K562 (cell line): ENCODE measurements around the gene CHCHD6. TPM values are rescaled to one million over a fixed set of nuclear protein-coding genes. Genes with fewer than 3 reads are reported as not detected.

Experiments used
- CHD4 ChIP-seq: fragments of 200-600 bp; sonication (generic); IDR thresholded peaks from 3 replicates; pipeline ENCODE4 v1.6.1; 2012; ENCODE audit warnings: low read depth, mild to moderate bottlenecking, mixed read lengths, low read length, inconsistent platforms; ENCODE audit not compliant: insufficient read depth, insufficient replicate concordance, poor library complexity, severe bottlenecking
- COPS2 ChIP-seq: fragments of 450-650 bp; conservative IDR thresholded peaks from 2 replicates; pipeline ENCODE4 v1.6.1; 2016; ENCODE audit warnings: mild to moderate bottlenecking, moderate library complexity
- GATAD2A ChIP-seq: fragments of 450-650 bp; IDR thresholded peaks from 2 replicates; pipeline ENCODE4 v1.6.1; 2017
- JUN ChIP-seq, 2 experiments: sonication (generic) in 1 of 2; formaldehyde crosslinking in 1 of 2; IDR thresholded peaks; 2 replicates each; pipeline versions ENCODE4 v1.6.1 to v1.8.0; 2012 to 2022; ENCODE audit warnings: borderline replicate concordance in 2 of 2, mild to moderate bottlenecking in 2 of 2, improper control_type of control experiment in 1 of 2, low read depth in 1 of 2, low read length in 1 of 2, missing genetic modification reagents in 1 of 2
- KLF1 ChIP-seq: fragments of 450-650 bp; IDR thresholded peaks from 2 replicates; pipeline ENCODE4 v1.6.1; 2016; ENCODE audit warnings: missing genetic modification characterization, missing compliant biosample characterization
- LCOR ChIP-seq: sonication (generic); formaldehyde crosslinking; IDR thresholded peaks from 2 replicates; pipeline ENCODE4 v1.8.0; 2022; ENCODE audit warnings: mild to moderate bottlenecking, missing genetic modification reagents
- MCM5 ChIP-seq: fragments of 450-650 bp; IDR thresholded peaks from 2 replicates; pipeline ENCODE4 v1.6.1; 2016; ENCODE audit warnings: low read depth
- MXI1 ChIP-seq: IDR thresholded peaks from 2 replicates; pipeline ENCODE4 v1.6.1; 2011; ENCODE audit warnings: low read depth, mild to moderate bottlenecking, improper control_type of control experiment, low read length
- NR2C2 ChIP-seq, 2 experiments: fragments of 200-800 bp in 1 of 2; sonication (Bioruptor generic) in 1 of 2; sonication (generic) in 1 of 2; formaldehyde crosslinking in 1 of 2; IDR thresholded peaks; 2 replicates each; pipeline versions ENCODE4 v1.6.1 to v1.8.0; 2016 to 2022; ENCODE audit warnings: mild to moderate bottlenecking in 1 of 2, missing compliant biosample characterization in 1 of 2, missing genetic modification characterization in 1 of 2, missing genetic modification reagents in 1 of 2
- PHB ChIP-seq: fragments of 250-450 bp; sonication (Bioruptor Pico); IDR thresholded peaks from 2 replicates; pipeline ENCODE4 v1.5.0; 2021
- RBM25 ChIP-seq: fragments of 200-400 bp; formaldehyde crosslinking; IDR thresholded peaks from 2 replicates; pipeline ENCODE4 v1.6.1; 2018; ENCODE audit warnings: low read length, low read depth, moderate library complexity; ENCODE audit not compliant: severe bottlenecking
- RFX1 ChIP-seq: fragments of 450-650 bp; IDR thresholded peaks from 2 replicates; pipeline ENCODE4 v1.6.1; 2016; ENCODE audit warnings: mild to moderate bottlenecking, moderate library complexity
- TEAD2 ChIP-seq: fragments of 450-650 bp; IDR thresholded peaks from 2 replicates; pipeline ENCODE4 v1.6.1; 2016; ENCODE audit warnings: missing genetic modification characterization, control low read depth, missing compliant biosample characterization
- ZNF124 ChIP-seq: sonication (generic); formaldehyde crosslinking; IDR thresholded peaks from 2 replicates; pipeline ENCODE4 v1.8.1; 2022; ENCODE audit warnings: missing genetic modification reagents
- ZNF586 ChIP-seq: fragments of 450-650 bp; formaldehyde crosslinking; conservative IDR thresholded peaks from 2 replicates; pipeline ENCODE4 v1.4.0; 2020; ENCODE audit warnings: mild to moderate bottlenecking, moderate library complexity
- polyA plus RNA-seq, 8 experiments: library from polyadenylated mRNA; depleted of rRNA in 4 of 8; stranded (reverse) in 5 of 8; unstranded in 3 of 8; fragments of >200 nt; fragmentation: Nextera tagmentation in 2 of 8; fragmentation: Illumina TruSeq in 1 of 8; extraction: Ambion mirVana in 2 of 8; extraction: Trizol in 1 of 8; gene quantifications; 2 replicates each; pipeline versions ENCODE4 v1.2.1 to v1.2.3, GENCODE V29; 2011 to 2014; ENCODE audit warnings: inconsistent platforms in 1 of 8, missing spikeins in 1 of 8
- total RNA-seq, 7 experiments: library from RNA; depleted of rRNA in 6 of 7; stranded (reverse); fragments of >200 nt in 6 of 7; fragmentation: Illumina TruSeq in 2 of 7; extraction: Trizol in 2 of 7; gene quantifications; 2 replicates each; pipeline versions ENCODE4 v1.2.1 to v1.2.3, GENCODE V29; 2011 to 2021; ENCODE audit warnings: low replicate concordance in 1 of 7
- TF ChIP-seq, protein P1 (sequence below): fragments of 200-400 bp; formaldehyde crosslinking; IDR thresholded peaks from 2 replicates; pipeline ENCODE4 v1.6.1; 2017; ENCODE audit warnings: mild to moderate bottlenecking, low read depth, low read length, moderate library complexity
- TF ChIP-seq, protein P2 (sequence below): fragments of 450-650 bp; IDR thresholded peaks from 2 replicates; pipeline ENCODE4 v1.6.1; 2018; ENCODE audit not compliant: partially characterized antibody
- TF ChIP-seq, protein P3 (sequence below): fragments of 450-650 bp; IDR thresholded peaks from 2 replicates; pipeline ENCODE4 v1.6.1; 2016; ENCODE audit warnings: missing biosample characterization, missing genetic modification characterization

The CHCHD6 gene
- total and polyA plus RNA-seq, 9 of the 15 experiments (the other 6 are each of a cell fraction or from before 2014, with no cell fraction given), result 4.6 to 18.6 (median 10.9) TPM

DNA sequence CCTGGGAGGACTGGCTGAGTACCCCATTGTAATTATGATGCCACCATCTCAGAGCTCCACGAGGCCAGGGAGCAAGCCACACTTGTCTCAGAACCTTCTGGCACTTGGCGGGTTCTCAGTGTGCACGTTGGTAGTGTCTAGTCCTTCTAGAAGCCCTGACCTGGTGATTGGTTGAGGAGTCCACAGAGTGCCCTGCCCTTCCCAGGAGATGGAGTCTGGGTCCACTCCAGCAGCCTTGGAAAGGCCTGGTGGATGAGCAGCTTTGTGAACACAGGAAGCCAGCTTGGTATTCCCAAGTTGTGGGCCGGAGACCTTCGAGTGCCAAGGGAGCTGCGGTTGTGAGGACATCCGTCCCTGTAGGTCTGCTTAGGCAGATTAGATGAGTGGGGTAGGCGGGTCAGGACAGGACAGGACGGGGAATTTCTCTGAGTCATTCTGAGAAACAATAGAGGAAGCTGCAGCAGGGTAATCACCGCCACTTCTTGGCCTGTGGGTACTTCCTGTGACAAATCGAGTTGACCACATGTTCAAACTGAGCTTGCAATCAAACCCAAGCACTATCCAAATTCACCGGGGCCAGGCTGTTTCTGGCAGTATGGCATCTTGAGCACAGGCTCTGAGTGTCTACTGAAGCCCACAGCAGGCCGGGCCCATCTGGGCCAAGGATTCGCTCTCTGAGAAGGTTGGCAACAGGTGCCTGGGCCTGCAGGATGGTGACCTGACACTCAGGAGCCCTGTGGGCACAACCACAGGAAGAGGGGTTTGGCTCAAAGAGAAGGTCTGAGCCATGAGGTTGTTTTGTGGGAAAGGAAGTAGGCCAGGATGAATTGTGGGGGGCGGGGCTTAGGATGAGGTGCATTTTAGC is 207.4 kb downstream of the CHCHD6 start (continued):
- TF ChIP-seq, protein P1, sequence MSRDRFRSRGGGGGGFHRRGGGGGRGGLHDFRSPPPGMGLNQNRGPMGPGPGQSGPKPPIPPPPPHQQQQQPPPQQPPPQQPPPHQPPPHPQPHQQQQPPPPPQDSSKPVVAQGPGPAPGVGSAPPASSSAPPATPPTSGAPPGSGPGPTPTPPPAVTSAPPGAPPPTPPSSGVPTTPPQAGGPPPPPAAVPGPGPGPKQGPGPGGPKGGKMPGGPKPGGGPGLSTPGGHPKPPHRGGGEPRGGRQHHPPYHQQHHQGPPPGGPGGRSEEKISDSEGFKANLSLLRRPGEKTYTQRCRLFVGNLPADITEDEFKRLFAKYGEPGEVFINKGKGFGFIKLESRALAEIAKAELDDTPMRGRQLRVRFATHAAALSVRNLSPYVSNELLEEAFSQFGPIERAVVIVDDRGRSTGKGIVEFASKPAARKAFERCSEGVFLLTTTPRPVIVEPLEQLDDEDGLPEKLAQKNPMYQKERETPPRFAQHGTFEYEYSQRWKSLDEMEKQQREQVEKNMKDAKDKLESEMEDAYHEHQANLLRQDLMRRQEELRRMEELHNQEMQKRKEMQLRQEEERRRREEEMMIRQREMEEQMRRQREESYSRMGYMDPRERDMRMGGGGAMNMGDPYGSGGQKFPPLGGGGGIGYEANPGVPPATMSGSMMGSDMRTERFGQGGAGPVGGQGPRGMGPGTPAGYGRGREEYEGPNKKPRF, result no peak
- TF ChIP-seq COPS2, result no peak
- TF ChIP-seq KLF1 (tag), result no peak
- TF ChIP-seq LCOR (CRISPR knock-in tag), result peak; percentile 61; the same call in 1 of the 2 replicates
- no peak for TF ChIP-seq ZNF586
- no peak for TF ChIP-seq TEAD2 (tag)
- TF ChIP-seq MXI1, result 0 out of 2 replicates have a peak, but pooled peaks have one; percentile 39
- TF ChIP-seq, protein P2, sequence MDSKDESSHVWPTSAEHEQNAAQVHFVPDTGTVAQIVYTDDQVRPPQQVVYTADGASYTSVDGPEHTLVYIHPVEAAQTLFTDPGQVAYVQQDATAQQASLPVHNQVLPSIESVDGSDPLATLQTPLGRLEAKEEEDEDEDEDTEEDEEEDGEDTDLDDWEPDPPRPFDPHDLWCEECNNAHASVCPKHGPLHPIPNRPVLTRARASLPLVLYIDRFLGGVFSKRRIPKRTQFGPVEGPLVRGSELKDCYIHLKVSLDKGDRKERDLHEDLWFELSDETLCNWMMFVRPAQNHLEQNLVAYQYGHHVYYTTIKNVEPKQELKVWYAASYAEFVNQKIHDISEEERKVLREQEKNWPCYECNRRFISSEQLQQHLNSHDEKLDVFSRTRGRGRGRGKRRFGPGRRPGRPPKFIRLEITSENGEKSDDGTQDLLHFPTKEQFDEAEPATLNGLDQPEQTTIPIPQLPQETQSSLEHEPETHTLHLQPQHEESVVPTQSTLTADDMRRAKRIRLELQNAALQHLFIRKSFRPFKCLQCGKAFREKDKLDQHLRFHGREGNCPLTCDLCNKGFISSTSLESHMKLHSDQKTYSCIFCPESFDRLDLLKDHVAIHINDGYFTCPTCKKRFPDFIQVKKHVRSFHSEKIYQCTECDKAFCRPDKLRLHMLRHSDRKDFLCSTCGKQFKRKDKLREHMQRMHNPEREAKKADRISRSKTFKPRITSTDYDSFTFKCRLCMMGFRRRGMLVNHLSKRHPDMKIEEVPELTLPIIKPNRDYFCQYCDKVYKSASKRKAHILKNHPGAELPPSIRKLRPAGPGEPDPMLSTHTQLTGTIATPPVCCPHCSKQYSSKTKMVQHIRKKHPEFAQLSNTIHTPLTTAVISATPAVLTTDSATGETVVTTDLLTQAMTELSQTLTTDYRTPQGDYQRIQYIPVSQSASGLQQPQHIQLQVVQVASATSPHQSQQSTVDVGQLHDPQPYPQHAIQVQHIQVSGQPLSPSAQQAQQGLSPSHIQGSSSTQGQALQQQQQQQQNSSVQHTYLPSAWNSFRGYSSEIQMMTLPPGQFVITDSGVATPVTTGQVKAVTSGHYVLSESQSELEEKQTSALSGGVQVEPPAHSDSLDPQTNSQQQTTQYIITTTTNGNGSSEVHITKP, result no peak
- TF ChIP-seq RBM25, result no peak
- no peak for TF ChIP-seq NR2C2 (CRISPR knock-in tag; IDR thresholded peaks at IDR 0.05)
- TF ChIP-seq NR2C2 (tag; IDR thresholded peaks at IDR 0.05), result peak; percentile 59; the same call in 1 of the 2 replicates
- TF ChIP-seq JUN (IDR thresholded peaks at IDR 0.05; ENCODE audit: borderline replicate concordance, low read depth, low read length), result peak; percentile 59
- no peak for TF ChIP-seq JUN (CRISPR knock-in tag; IDR thresholded peaks at IDR 0.05; ENCODE audit: borderline replicate concordance)
- TF ChIP-seq PHB, result no peak
- TF ChIP-seq, protein P3, sequence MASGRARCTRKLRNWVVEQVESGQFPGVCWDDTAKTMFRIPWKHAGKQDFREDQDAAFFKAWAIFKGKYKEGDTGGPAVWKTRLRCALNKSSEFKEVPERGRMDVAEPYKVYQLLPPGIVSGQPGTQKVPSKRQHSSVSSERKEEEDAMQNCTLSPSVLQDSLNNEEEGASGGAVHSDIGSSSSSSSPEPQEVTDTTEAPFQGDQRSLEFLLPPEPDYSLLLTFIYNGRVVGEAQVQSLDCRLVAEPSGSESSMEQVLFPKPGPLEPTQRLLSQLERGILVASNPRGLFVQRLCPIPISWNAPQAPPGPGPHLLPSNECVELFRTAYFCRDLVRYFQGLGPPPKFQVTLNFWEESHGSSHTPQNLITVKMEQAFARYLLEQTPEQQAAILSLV, result peak; percentile 46
- no peak for TF ChIP-seq CHD4
- no peak for TF ChIP-seq RFX1
- no peak for TF ChIP-seq ZNF124 (CRISPR knock-in tag)
- TF ChIP-seq GATAD2A, result peak; percentile 86; the same call in 1 of the 2 replicates
- no peak for TF ChIP-seq MCM5
